ENCODE results near the gene EPHX1. TPM values are rescaled to one million over a fixed set of nuclear protein-coding genes. Genes with fewer than 3 reads are reported as not detected.
A peak's percentile ranks its signal among the peaks of the same experiment; 100 is the strongest.
"Not testable (repeated sequence)": the region's sequence is repeated elsewhere in the genome, so short reads cannot be mapped to it uniquely, and the experiment has no call there.

The EPHX1 gene
- total RNA-seq, 2 experiments from 2014 or later = 1.5 to 2.0 TPM

DNA sequence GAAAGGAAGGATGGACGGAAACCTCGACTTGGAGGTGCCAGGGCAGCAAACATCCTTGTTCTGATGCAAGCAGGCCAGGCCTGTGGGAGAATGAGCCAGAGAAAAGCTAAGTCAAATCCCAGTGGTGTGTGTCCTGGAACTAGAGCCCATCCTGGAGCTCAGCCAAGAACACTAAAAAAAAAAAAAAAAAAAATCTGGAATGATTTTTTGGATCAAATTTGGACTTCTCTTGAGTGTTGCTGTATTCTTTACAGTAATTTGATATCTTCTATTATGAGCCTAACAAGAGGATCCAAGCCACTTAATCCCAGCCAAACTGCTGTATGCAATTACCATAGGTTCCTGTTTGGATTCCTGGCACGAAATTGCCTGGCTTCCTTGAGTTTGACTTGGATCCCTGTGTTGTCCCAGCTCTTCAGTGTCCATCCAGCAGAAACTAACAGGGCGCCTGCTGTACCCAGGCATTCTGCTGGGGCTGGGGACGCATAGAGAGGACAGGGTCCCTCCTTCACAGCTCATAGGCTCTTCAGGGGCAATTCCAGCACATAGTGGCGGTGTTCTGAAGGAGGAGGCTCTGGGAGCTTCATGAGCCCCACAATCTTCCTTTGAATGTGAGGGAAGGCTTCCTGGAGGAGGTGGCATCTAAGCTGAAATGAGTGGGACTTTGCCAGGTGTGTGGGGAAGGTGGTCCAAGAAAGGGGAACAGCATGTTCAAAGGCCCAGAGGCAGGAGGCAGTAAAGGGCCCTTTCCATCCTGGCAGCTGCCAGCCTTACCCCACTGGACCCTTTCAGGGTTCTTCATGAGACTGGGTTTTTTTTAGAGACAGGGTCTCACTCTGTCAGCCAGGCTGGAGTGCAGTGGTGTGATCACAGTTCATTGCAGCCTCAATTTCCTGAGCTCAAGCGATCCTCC, 24.7 kb downstream of the EPHX1 start:
- Mint-ChIP-seq H3K27ac (no peak overlapping the region), H3K4me1 (ENCODE audit: low read depth) (no peaks in the 10 kb centered on the region), H3K36me3 (ENCODE audit: low read depth) (no peaks in the 10 kb centered on the region), H3K4me3 (no peak overlapping the region), H3K27me3 (ENCODE audit: low read depth) (no peaks in the 10 kb centered on the region), H3K9me3 (ENCODE audit: insufficient read depth) (no peaks in the 10 kb centered on the region)
- DNase-seq (no peak), ATAC-seq (no peak)
- POLR2A ChIA-PET = interaction anchor here (0.9 to 1.1 kb wide), 2 partner anchors 16 to 32 kb away, joined by 3 read pairs; no protein-coding TSS in a partner anchor
- CTCF ChIA-PET = interaction anchor here (1.1 to 1.2 kb wide), 2 partner anchors 14 to 37 kb away, joined by 3 to 5 read pairs; no protein-coding TSS in a partner anchor

DNA sequence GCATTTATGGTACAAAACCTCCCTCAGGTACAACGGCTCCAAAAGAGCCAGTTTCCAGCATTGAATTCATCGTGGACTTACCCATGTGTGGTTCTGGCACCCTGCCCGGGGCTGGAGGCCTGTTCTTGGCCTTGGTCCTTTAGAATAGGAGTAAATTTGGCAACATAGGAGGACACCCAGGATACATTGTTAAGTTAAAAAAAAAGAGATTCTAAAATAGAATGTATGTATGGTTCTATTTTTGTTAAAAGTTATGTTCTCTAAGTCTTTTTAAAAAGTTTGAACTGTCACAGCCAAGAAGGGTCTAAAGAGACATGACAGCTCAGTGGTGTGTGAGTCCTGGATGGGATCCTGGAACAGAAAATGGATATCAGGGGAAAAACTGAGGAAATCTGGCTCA, 25.9 kb downstream of the EPHX1 start:
- Mint-ChIP-seq H3K4me3 (no peak overlapping the region), H3K9me3 (ENCODE audit: insufficient read depth) (no peaks in the 10 kb centered on the region), H3K27me3 (ENCODE audit: low read depth) (no peaks in the 10 kb centered on the region), H3K4me1 (ENCODE audit: low read depth) (no peaks in the 10 kb centered on the region), H3K36me3 (ENCODE audit: low read depth) (no peaks in the 10 kb centered on the region), H3K27ac (no peak overlapping the region)
- DNase-seq (no peak), ATAC-seq (no peak)
- ChIA-PET CTCF (interaction anchor here (1.2 kb wide), 1 partner anchor 36 kb away, joined by 3 read pairs; no protein-coding TSS in a partner anchor), POLR2A (interaction anchor here (1.1 kb wide), 1 partner anchor 17 kb away, joined by 3 read pairs; no protein-coding TSS in a partner anchor)

DNA sequence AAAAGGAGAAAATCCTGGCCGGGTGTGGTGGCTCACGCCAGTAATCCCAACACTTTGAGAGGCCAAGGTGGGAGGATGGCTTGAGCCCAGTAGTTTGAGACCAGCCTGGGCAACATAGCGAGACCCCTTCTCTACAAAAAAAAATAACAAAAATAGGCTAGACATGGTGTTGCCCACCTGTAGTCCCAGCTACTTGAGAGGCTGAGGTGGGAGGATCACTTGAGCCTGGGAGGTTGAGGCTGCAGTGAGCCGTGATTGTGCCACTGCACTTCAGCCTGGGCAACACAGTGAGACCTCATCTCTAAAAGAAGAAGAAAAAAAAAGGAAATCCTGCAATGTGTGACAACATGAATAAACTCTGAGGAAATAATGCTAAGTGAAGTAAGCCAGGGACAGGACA, 26.4 kb downstream of the EPHX1 start:
- DNase-seq; ATAC-seq; H3K36me3 Mint-ChIP-seq (ENCODE audit: low read depth); H3K27me3 Mint-ChIP-seq (ENCODE audit: low read depth); H3K27ac Mint-ChIP-seq; H3K4me1 Mint-ChIP-seq (ENCODE audit: low read depth); CTCF ChIA-PET; H3K9me3 Mint-ChIP-seq (ENCODE audit: insufficient read depth); H3K4me3 Mint-ChIP-seq; POLR2A ChIA-PET: not testable (repeated sequence)

DNA sequence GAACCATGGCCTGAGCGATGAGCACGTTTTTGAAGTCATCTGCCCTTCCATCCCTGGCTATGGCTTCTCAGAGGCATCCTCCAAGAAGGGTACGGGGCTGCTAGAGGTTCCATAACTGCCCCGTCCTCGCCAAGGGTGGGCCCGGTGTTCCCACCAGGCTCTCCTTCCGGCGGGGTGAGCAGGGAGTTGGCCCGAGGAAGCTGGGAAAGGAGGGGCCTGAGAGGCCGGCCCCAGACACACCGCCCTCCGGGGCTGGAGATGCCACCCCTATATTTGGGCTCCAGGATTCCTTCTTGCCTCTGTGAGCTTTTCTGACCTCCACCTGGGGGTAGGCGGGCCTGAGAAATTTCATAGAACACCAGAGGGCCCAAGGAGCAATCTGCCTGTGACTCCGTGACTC, 28.9 kb downstream of the EPHX1 start:
- Mint-ChIP-seq H3K36me3 (ENCODE audit: low read depth) (no peaks in the 10 kb centered on the region), H3K27me3 (ENCODE audit: low read depth) (no peaks in the 10 kb centered on the region), H3K4me1 (ENCODE audit: low read depth) (peaks cover 7% of the 10 kb centered on the region), H3K9me3 (ENCODE audit: insufficient read depth) (no peaks in the 10 kb centered on the region), H3K4me3 (no peak overlapping the region), H3K27ac (no peak overlapping the region)
- POLR2A ChIA-PET = no interaction called here
- CTCF ChIA-PET = interaction anchor here (0.9 kb wide), 1 partner anchor 27 kb away, joined by 3 read pairs; no protein-coding TSS in a partner anchor
- ATAC-seq = no peak
- no peak for DNase-seq

DNA sequence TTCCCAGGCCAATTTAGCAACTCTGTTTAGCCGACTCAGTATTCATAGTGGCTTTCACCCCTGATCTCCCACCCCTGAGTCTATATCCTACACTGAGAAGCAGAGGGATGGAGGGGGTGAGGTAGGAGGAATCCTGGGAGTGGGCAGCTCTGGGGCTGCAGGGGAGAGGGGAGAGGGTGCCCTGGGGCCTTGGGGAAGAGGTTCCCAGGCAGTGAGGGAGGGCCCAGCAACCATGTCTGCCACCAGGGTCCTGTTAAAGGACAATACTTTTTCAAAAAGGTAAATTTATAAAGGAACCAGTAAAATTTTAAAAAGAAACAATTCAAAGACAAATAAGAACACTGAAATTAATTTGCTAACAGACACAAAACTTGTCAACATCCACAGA, 30.3 kb downstream of the EPHX1 start:
- Mint-ChIP-seq H3K27me3 (ENCODE audit: low read depth) (no peaks in the 10 kb centered on the region), H3K36me3 (ENCODE audit: low read depth) (no peaks in the 10 kb centered on the region), H3K4me1 (ENCODE audit: low read depth) (peaks cover 7% of the 10 kb centered on the region), H3K9me3 (ENCODE audit: insufficient read depth) (no peaks in the 10 kb centered on the region), H3K27ac (no peak overlapping the region), H3K4me3 (no peak overlapping the region)
- CTCF ChIA-PET = interaction anchor here (1.5 kb wide), 1 partner anchor 71 kb away, joined by 6 read pairs; no protein-coding TSS in a partner anchor
- POLR2A ChIA-PET = no interaction called here
- DNase-seq (no peak), ATAC-seq (no peak)

DNA sequence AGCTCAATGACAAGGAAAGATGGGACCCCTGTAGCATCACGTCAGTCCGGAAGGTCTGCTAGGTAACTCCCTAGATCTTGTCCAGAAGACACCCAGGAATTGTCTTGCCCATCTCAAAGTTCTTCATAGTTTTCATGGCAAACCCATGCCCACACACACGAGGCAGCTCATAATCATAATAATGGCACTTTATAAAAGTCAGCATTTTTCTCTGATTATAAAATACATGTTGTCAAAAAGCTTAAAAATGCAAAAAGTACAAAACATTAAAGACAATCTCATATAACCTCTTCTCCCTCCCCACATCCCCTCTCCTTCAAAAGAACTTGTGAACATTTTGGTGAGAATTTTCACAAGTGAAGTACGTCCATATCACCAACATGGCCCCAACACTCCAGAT, 30.8 kb downstream of the EPHX1 start:
- no peaks in the 10 kb centered on the region for H3K9me3 Mint-ChIP-seq (ENCODE audit: insufficient read depth)

DNA sequence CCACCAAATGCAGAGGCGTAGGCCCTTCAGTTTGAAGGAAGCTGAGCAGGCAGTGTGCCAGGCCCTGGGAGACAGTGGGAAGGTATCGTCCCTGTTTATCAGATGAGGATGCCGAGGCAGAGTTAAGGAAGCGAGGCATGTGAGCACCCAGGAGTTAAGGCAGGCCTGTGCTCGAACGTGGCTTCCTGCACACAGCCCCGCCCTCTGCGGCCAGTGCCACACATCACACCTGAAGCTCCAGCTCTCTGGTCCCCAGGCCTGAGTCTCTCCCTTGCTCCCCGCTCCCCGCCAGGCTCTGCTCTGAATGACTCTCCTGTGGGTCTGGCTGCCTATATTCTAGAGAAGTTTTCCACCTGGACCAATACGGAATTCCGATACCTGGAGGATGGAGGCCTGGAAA, 32.1 kb downstream of the EPHX1 start:
- ATAC-seq = no peak
- CTCF ChIA-PET = interaction anchor here (0.7 kb wide), 1 partner anchor 136 kb away, joined by 3 read pairs; no protein-coding TSS in a partner anchor
- no peaks in the 10 kb centered on the region for H3K27me3 Mint-ChIP-seq (ENCODE audit: low read depth)
- peaks cover 7% of the 10 kb centered on the region for H3K4me1 Mint-ChIP-seq (ENCODE audit: low read depth)
- no peak overlapping the region for H3K27ac Mint-ChIP-seq
- H3K4me3 Mint-ChIP-seq = no peak overlapping the region
- POLR2A ChIA-PET = no interaction called here
- H3K9me3 Mint-ChIP-seq (ENCODE audit: insufficient read depth) = no peaks in the 10 kb centered on the region
- no peak for DNase-seq
- H3K36me3 Mint-ChIP-seq (ENCODE audit: low read depth) = peaks cover 11% of the 10 kb centered on the region

More for the DNA sequence above, 30.8 kb downstream of the EPHX1 start:
- ATAC-seq (no peak), DNase-seq (no peak)
- H3K27me3 Mint-ChIP-seq (ENCODE audit: low read depth) = no peaks in the 10 kb centered on the region
- no peaks in the 10 kb centered on the region for H3K36me3 Mint-ChIP-seq (ENCODE audit: low read depth)
- H3K4me1 Mint-ChIP-seq (ENCODE audit: low read depth) = peaks cover 7% of the 10 kb centered on the region
- ChIA-PET POLR2A (interaction anchor here (0.6 kb wide), 1 partner anchor 63 kb away, joined by 4 read pairs; the partner anchor contains the start of gene SRP9), CTCF (interaction anchor here (1.5 kb wide), 1 partner anchor 71 kb away, joined by 6 read pairs; no protein-coding TSS in a partner anchor)
- H3K27ac Mint-ChIP-seq = no peak overlapping the region
- H3K4me3 Mint-ChIP-seq = no peak overlapping the region

DNA sequence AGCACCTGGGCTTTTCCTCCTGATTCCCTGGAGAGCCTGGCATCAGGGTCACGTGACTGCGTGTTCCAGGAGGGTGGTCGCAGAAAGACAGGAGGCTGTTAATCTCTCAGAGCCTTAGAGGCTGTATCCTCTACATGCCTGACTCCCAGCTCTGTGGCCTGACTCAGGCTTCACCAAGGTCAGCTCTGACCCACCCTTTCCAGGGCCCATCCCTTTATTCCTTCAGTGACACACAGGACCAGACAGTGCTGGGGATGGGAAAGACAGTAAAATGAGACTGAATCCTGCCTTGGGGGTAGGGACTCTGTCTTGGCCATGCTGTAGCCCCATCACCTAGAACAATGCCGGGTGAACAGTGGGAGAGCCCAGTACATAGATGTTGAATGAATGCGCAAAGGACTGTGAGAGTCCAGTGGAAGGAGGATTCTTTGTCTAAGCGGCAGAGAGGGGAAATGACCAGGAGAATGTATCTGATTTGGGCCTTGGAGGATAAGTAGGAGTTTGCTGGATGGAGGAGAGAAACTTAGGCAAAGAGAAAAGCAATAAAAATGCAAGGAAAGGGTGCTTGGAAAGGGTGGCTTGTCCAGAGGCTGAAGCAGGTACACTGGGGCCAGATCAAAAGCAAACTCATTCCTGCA, 33.0 kb downstream of the EPHX1 start:
- Mint-ChIP-seq H3K36me3 (ENCODE audit: low read depth) (peaks cover 13% of the 10 kb centered on the region), H3K27me3 (ENCODE audit: low read depth) (no peaks in the 10 kb centered on the region), H3K27ac (peak overlapping the region; percentile 3), H3K4me3 (no peak overlapping the region), H3K9me3 (ENCODE audit: insufficient read depth) (no peaks in the 10 kb centered on the region), H3K4me1 (ENCODE audit: low read depth) (peaks cover 11% of the 10 kb centered on the region)
- ChIA-PET POLR2A (interaction anchor here (0.6 kb wide), 1 partner anchor 232 kb away, joined by 3 read pairs; no protein-coding TSS in a partner anchor), CTCF (no interaction called here)
- ATAC-seq = no peak
- DNase-seq = no peak

DNA sequence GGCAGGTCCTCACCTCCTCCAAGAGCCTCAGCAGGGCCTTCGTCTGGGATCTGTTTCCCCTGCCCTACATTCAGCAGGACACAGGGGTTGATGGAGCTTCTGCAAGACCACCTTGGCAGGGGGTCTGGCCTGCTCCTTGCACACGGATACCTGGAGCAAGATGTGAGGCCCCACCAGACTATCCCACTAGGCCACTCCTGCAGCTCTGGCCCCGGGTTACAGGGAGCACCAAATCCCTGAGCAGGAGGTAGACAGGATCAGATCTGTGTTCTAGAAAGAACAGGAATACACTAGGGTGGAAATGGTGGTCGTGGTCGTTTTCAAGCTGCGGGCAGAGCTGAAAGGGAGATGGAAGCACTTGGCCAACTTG, 33.5 kb downstream of the EPHX1 start:
- DNase-seq (no peak), ATAC-seq (no peak)
- ChIA-PET POLR2A (no interaction called here), CTCF (no interaction called here)
- peaks cover 16% of the 10 kb centered on the region for H3K4me1 Mint-ChIP-seq (ENCODE audit: low read depth)
- peaks cover 18% of the 10 kb centered on the region for H3K36me3 Mint-ChIP-seq (ENCODE audit: low read depth)
- H3K27ac Mint-ChIP-seq = no peak overlapping the region
- no peaks in the 10 kb centered on the region for H3K27me3 Mint-ChIP-seq (ENCODE audit: low read depth)
- no peaks in the 10 kb centered on the region for H3K9me3 Mint-ChIP-seq (ENCODE audit: insufficient read depth)
- no peak overlapping the region for H3K4me3 Mint-ChIP-seq

DNA sequence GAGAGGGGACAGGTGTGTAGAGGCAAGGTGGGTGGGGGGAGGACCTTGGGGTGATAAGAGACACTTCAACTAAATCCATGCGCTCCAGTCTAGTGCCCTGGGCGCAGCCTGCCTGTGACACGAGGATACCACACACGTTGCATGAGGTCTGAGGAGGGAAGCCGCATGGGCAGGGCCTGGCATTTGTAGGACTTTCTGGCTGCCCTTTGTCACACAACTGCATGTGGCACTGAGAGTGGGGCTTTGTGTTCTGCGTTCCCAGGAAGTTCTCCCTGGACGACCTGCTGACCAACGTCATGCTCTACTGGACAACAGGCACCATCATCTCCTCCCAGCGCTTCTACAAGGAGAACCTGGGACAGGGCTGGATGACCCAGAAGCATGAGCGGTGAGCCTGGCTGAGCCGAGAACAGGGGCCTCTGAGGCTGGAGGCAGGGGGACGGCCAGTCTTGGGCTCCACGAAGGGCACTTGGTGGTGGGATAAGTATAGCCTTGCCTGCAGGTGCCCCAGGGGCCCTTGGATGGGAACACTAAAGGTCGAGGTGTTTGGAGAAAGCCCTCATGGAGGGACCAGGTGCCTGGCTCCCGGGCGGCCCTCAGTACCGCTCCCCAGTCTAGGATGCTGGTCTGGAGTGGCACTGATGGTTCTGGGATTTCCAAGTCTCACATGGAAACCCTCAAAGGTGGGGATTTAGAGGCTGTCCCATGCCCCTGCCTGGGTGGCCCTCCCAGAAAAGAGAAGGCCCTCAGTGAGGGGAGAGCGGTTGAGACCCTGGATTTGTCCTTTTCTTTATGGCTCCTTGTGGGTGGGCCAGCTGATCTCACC, 34.5 kb downstream of the EPHX1 start:
- H3K27ac Mint-ChIP-seq = no peak overlapping the region
- H3K36me3 Mint-ChIP-seq (ENCODE audit: low read depth) = peaks cover 25% of the 10 kb centered on the region
- POLR2A ChIA-PET = no interaction called here
- H3K4me1 Mint-ChIP-seq (ENCODE audit: low read depth) = peaks cover 26% of the 10 kb centered on the region
- CTCF ChIA-PET = no interaction called here
- ATAC-seq (no peak), DNase-seq (no peak)
- H3K9me3 Mint-ChIP-seq (ENCODE audit: insufficient read depth) = no peaks in the 10 kb centered on the region
- no peak overlapping the region for H3K4me3 Mint-ChIP-seq
- no peaks in the 10 kb centered on the region for H3K27me3 Mint-ChIP-seq (ENCODE audit: low read depth)

DNA sequence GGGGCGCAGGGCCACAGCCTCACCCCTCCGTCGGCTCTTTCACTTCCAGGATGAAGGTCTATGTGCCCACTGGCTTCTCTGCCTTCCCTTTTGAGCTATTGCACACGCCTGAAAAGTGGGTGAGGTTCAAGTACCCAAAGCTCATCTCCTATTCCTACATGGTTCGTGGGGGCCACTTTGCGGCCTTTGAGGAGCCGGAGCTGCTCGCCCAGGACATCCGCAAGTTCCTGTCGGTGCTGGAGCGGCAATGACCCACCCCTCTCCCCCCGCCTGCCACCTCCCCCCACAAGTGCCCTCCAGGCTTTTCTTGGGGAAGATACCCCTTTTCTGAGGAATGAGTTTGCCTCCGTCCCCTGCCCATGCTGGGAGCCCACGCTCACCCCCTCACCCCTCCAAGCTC, 35.2 kb downstream of the EPHX1 start:
- CTCF ChIA-PET = no interaction called here
- no peak overlapping the region for H3K27ac Mint-ChIP-seq
- H3K36me3 Mint-ChIP-seq (ENCODE audit: low read depth) = peaks cover 31% of the 10 kb centered on the region
- H3K4me3 Mint-ChIP-seq = no peak overlapping the region
- peaks cover 32% of the 10 kb centered on the region for H3K4me1 Mint-ChIP-seq (ENCODE audit: low read depth)
- POLR2A ChIA-PET = no interaction called here
- no peak for ATAC-seq
- H3K9me3 Mint-ChIP-seq (ENCODE audit: insufficient read depth) = no peaks in the 10 kb centered on the region
- H3K27me3 Mint-ChIP-seq (ENCODE audit: low read depth) = no peaks in the 10 kb centered on the region
- no peak for DNase-seq

Measured in activated CD8-positive, alpha-beta T cell treated with anti-CD3 and anti-CD28 coated beads, Interleukin-2, amount 10 ng/mL, durations not matched to agents 7 days and 5 days (primary cell).